ENCODE results near the gene CCDC185. TPM values are rescaled to one million over a fixed set of nuclear protein-coding genes. Genes with fewer than 3 reads are reported as not detected.
"Not testable (repeated sequence)": the region's sequence is repeated elsewhere in the genome, so short reads cannot be mapped to it uniquely, and the experiment has no call there.

CCDC185 gene
- polyA plus RNA-seq, 1 donor: not detected

GRCh38 chr1:223394706-223395105 lies 1.5 kb downstream of the CCDC185 start:
- DNase-seq: no peak

- DNase-seq: not testable (repeated sequence)
Measured at GRCh38 chr1:223399393-223399792, 6.2 kb downstream of the CCDC185 start.

DNA sequence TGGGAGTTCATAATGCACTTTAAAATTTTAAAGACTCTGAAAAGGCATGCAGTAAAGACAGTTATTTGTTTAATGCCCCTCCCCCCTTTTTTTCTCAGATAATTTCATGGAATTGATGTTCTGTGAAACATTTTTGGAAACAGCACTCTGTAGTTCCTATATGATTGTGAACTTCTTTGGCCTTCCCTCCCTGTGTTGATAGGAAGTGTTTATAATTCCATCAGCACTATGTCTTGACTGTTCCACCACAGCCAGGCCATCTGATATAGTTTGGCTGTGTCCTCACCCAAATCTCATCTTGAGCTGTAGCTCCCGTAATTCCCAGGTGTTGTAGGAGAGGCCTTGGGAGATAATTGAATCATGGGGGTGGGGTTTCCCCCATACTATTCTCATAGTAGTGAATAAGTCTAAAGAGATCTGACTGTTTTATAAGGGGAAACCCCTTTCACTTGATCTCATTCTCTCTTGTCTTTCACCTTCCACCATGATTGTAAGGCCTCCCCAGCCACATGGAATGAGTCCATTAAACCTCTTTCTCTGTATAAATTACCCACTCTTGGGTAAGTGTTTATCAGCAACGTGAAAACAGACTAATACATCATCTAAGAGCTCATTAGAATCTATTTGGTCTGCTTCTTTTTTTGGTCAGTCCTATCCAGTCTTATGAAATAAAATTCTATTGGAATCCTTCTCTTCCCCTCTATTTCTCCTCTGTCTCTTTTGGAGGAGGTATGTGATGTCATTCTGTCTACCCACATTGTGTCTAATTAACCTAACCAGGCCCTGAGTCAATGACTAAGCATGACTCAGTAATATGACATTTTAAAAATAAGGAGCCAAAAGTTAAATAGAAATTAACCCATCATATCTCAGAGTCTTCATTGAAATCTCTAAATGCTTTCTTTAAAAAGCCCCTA lies 8.9 kb downstream of the CCDC185 start:
- DNase-seq: no peak

DNA sequence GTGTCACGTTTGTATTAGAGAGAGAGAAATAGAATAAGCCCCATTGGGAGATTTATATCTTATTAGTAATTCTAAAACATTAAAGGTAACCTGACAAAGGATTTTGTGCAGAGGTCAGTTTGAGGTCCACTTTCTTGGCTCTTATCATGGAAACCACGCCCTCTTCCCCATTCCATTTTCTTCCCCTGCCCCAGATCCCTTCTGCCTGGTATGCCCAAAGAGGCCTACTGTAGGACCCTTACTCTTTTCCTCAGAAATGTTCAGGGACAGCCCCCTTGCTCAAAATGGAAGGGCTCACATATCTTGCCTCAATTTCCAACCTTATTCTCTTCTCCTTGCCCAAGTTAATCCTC lies 9.6 kb downstream of the CCDC185 start:
- no peak for DNase-seq

DNA sequence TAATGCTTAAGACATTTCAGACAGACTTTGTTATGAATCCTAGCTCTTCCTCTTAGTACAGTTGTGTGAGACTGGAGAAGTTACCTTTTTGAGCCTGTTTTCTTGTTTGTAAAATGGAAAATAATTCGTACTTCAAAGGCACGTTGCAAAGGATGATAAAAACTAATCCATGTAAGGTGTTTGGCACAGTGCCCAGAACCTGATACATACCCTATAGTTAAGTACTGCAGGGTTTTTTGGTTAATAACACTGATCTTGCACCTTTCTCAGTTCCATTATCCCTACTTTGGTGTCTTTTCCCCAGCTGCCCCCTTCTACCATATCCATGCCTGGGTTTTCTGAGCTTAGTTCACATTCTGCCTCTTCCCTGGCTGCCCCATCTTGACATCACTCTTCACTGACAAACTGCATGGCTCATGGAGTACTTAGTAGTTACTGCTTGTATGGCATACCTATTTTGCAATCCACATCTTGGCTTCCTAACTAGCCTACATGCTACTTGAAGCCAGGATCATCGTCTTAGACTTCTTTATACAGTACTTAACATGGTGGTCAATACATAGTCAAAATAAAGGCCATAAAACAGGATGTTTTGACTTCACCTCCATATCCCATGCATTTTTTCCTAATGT lies 10.1 kb downstream of the CCDC185 start:
- no peak for DNase-seq

DNA sequence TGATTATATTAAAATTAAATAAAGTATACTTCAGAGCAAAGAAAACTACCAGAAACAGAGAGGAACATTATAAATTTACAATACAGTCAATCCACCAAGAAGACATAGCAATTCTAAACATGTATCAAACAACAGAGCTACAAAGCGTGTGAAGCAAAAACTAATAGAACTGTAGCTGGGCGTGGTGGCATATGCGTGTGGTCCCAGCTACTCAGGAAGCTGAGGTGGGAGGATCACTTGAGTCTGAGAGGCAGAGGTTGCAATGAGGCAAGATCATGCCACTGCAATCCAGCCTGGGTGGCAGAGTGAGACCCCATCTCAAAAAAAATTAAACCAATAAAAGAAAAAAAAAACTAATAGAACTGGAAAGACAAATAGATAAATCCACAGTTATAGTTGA lies 12.3 kb downstream of the CCDC185 start:
- DNase-seq: no peak

DNA sequence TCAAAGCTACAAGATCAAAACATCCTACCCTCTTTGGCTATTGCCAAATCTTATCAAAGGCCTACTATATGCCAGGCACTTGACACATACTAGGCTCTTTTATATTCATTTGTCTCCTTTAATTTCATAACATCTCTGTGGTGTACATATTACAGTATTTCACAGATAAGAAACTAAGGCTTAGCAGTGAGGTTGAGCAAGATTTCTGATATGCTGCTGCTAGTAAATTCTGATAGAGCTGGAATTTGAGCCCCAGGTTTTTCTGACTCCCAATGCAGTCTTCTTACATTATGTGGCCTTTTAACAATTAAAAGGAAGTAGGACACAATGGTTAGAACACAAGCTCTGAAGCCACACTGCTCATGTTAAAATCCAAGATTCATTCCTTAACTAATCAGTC lies 16.8 kb downstream of the CCDC185 start:
- no peak for DNase-seq

- no peak for DNase-seq
Measured at GRCh38 chr1:223411309-223411708, 18.1 kb downstream of the CCDC185 start.

- DNase-seq: no peak
Measured at GRCh38 chr1:223411710-223412109, 18.5 kb downstream of the CCDC185 start.

- no peak for DNase-seq
Measured at GRCh38 chr1:223413216-223413615, 20.0 kb downstream of the CCDC185 start.

DNA sequence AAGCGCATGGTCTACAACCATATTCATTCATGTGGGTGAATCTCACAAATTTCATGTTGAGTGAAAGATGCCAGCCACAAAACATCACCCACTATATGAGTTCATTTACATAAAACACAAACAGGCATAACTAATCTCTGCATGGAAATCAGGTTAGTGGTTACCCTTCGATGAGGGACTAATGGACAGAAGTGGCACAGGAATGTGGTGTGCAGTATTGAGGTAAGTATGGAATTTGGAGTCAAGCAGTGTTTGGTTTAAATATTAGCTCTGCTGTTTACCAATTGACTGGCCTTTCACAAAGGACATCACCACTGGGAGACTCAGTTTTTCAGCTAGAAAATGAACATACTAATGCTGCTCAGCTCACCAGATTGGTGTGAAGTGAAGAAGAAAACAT lies 24.2 kb downstream of the CCDC185 start:
- DNase-seq: no peak

DNA sequence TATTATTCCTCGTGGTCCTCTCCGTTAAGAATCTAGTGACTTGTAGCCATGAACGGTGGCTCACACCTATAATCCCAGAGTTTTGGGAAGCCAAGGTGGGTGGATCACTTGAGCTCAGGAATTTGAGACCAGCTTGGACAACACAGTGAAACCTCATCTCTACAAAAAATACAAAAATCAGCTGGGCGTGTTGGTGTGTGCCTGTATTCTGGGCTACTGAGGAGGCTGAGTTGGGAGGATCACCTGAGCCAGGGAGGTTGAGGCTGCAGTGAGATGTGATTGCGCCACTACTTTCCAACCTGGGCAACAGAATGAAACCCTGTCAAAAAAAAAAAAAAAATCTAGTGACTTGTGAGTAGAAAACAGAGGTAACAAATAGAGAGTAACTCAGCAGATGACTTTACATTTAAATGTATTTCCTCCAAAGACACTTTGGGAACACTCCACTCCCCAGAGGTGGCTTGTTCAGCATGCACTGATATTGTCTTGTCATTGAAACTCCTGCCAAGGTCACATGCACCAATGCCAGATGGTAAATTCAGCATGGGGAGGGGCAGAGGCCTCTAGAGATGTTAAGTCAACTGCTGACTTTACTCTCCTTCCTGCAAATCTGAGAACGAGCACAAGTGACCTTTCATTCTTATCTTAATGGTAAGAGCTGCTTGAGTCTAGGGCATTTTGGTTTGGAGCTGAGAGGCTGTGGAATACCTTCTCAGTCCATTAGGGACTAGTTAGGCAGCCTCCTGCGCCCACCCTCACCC lies 24.9 kb downstream of the CCDC185 start:
- no peak for DNase-seq

- DNase-seq: no peak
Measured at GRCh38 chr1:223419115-223419514, 25.9 kb downstream of the CCDC185 start.

DNA sequence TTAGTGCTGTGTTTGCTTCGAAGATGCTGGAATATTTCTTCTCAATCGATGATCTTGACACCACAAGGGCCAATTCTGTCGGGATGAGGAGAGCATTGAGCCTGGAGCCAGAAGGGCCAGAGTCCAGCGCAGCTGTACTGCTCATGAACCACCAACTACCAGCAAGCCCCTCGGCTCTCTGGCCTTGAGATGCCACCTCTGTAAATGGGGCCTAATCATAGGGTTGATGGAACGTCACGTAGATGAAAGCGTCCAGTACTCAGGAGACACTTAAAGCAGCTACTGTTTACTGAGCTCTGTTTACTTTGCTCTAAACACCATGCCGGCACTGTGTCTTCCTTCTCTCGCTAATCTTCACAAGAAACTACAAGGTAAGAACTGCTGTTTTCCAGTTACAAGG lies 26.3 kb downstream of the CCDC185 start:
- no peak for DNase-seq

DNA sequence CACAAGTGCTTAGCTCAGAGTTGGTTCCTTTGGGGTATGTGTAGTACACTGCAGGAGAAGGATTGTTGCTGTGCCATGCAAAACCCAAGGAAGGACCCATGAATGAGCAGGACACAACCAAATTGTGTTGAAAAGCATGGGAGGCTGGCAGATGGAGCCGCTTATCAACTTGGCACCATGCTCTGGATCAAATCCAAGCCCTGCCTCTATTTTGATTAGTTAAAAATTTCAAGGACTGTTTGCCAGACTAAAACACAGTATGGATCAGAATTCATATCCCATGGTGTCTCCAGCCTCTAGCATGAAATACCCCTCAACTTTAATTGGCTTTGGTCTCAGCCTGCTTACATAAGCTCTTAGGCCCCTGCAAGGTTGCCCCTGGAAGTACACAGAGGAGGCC lies 27.8 kb downstream of the CCDC185 start:
- no peak for DNase-seq

- no peak for DNase-seq
Measured at GRCh38 chr1:223421676-223422075, 28.5 kb downstream of the CCDC185 start.

GRCh38 chr1:223422911-223423310 lies 29.7 kb downstream of the CCDC185 start:
- no peak for DNase-seq

GRCh38 chr1:223423641-223424233 lies 30.5 kb downstream of the CCDC185 start:
- no peak for DNase-seq

DNA sequence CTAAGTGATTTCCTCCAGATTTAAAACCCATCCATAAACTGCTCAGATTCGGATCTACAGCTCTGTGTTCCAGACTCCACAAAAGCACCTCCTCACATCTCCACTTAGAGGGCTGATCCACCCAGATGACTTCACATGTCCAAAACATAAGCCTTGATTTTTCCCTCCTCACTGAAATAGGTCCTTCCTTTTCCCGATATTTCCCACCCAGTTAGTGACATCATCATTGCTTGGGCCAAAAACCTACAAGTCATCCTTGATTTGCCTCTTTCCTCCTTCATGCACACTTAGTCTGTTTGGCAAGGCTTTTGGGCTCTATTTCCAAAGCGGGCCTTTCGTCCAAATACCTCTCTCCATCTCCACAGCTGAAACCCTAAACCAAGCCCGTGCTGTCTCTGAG lies 32.3 kb downstream of the CCDC185 start:
- DNase-seq: no peak

DNA sequence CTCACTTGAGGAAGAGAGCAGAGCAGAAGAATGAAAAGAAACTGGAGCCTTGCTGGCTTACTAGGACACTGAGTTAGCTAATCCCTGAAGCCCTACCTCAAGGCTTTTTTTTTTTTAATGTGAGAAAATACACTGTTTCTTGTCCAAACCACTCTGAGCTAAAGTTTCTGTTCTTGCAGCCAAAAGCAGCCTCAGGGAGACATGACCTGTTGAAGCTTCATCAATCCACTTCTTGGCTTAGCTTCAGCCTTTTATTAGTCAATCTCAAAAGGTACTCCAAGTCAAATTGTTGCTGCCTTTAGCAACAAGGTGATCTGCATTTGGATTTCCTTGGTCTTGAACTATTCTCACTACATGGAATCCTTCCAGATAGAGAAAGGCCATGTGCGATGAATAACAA lies 33.7 kb downstream of the CCDC185 start:
- DNase-seq: no peak

GRCh38 chr1:223429313-223429731 lies 36.1 kb downstream of the CCDC185 start:
- DNase-seq: no peak

DNA sequence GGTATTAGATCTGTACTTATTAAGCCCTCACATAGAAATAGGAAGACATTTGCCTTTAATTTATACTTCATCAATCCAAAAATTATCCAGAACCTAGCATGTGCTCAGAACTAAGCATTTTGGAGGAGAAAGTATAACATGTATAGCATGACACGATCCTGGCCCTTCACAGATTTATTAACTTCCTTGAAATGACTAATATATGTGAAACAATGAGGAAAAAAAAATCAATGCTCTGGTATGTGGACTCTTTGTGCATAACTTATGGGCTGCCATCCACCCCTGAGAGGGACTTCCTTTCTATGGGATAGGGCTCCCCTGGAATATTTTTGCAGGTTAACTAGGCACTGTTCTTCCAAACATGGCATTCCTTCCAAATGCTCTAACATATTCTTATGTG lies 36.6 kb downstream of the CCDC185 start:
- DNase-seq: no peak

DNA sequence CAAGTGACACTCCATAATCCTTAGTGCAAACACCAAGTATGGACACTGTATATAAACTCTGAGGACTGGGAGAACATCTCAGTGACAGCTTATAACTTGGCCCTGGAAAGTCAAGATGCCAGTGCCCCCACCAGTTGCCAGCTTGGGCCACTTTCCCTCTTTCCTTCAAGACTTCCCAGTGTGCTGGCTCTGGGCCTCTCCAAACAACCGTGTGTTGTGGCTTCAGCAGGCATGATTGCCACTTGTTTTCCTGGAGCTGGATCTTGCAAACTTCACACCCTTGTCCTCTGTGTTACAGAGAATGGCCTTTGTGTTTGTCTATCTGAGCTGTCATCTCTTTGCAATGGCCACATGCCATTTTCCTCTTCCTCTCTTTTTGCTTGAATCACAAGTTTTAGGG lies 37.0 kb downstream of the CCDC185 start:
- no peak for DNase-seq

Data from hindlimb muscle (tissue), 1 donor.